K562 (cell line): ENCODE data around the gene IL31. TPM values are rescaled to one million over a fixed set of nuclear protein-coding genes. Genes with fewer than 3 reads are reported as not detected.

Experiments used
- ARID2 ChIP-seq: fragments of 450-650 bp; IDR thresholded peaks from 2 replicates; pipeline ENCODE4 v1.6.1; 2017; ENCODE audit warnings: antibody characterized with exemption, mild to moderate bottlenecking
- GATAD2B ChIP-seq: fragments of 450-650 bp; IDR thresholded peaks from 2 replicates; pipeline ENCODE4 v1.6.1; 2017; ENCODE audit warnings: mild to moderate bottlenecking, borderline replicate concordance
- GTF2E2 ChIP-seq: fragments of 200-800 bp; sonication (Bioruptor generic); IDR thresholded peaks from 2 replicates; pipeline ENCODE4 v1.6.1; 2016; ENCODE audit warnings: missing genetic modification characterization, missing compliant biosample characterization
- HMG20B ChIP-seq: fragments of 250-450 bp; sonication (Bioruptor Pico); IDR thresholded peaks from 2 replicates; pipeline ENCODE4 v1.5.0; 2021; ENCODE audit warnings: mild to moderate bottlenecking
- MCM7 ChIP-seq, 2 experiments: fragments of 450-650 bp; IDR thresholded peaks; 2 replicates each; pipeline ENCODE4 v1.6.1; 2016 to 2018
- MTA1 ChIP-seq: fragments of 450-650 bp; IDR thresholded peaks from 2 replicates; pipeline ENCODE4 v1.6.1; 2017; ENCODE audit warnings: borderline replicate concordance
- NFE2 ChIP-seq: IDR thresholded peaks from 2 replicates; pipeline ENCODE4 v1.6.1; 2014; ENCODE audit warnings: antibody characterized with exemption, low read depth
- RB1 ChIP-seq: fragments of 450-650 bp; IDR thresholded peaks from 2 replicates; pipeline ENCODE4 v1.6.1; 2017; ENCODE audit warnings: low read depth, mild to moderate bottlenecking
- RUNX1 ChIP-seq: sonication (generic); IDR thresholded peaks from 2 replicates; pipeline ENCODE4 v1.6.1; 2016; ENCODE audit warnings: antibody characterized with exemption, low read depth
- SIN3B ChIP-seq: fragments of 450-650 bp; IDR thresholded peaks from 2 replicates; pipeline ENCODE4 v1.6.1; 2017; ENCODE audit warnings: low read depth, mild to moderate bottlenecking, moderate library complexity
- SLC30A9 ChIP-seq: fragments of 250-450 bp; sonication (Bioruptor Pico); IDR thresholded peaks from 2 replicates; pipeline ENCODE4 v1.8.0; 2022; ENCODE audit warnings: mild to moderate bottlenecking, moderate library complexity
- SMAD3 ChIP-seq: fragments of 450-650 bp; formaldehyde crosslinking; conservative IDR thresholded peaks from 2 replicates; pipeline ENCODE4 v1.4.0; 2020; ENCODE audit warnings: mild to moderate bottlenecking
- SMARCA5 ChIP-seq: fragments of 450-650 bp; IDR thresholded peaks from 2 replicates; pipeline ENCODE4 v1.6.1; 2016
- SRF ChIP-seq, 2 experiments: fragments of 250-450, 450-650 bp in 1 of 2; sonication (Bioruptor Pico) in 1 of 2; sonication (generic) in 1 of 2; formaldehyde crosslinking; IDR thresholded peaks; 2 replicates each; pipeline versions ENCODE4 v1.5.0 to v1.5.1; 2020 to 2022; ENCODE audit warnings: mild to moderate bottlenecking in 1 of 2, missing genetic modification reagents in 1 of 2
- TAF9B ChIP-seq: fragments of 450-650 bp; IDR thresholded peaks from 2 replicates; pipeline ENCODE4 v1.6.1; 2018; ENCODE audit warnings: mild to moderate bottlenecking; ENCODE audit not compliant: partially characterized antibody
- ZNF644 ChIP-seq: fragments of 200-800 bp; sonication (Bioruptor generic); IDR thresholded peaks from 2 replicates; pipeline ENCODE4 v1.6.1; 2016; ENCODE audit warnings: low read depth, missing genetic modification characterization, missing compliant biosample characterization
- ZNF79 ChIP-seq: fragments of 250-450 bp; sonication (Bioruptor Pico); IDR thresholded peaks from 2 replicates; pipeline ENCODE4 v1.4.0; 2020; ENCODE audit warnings: low read depth, mild to moderate bottlenecking, moderate library complexity
- polyA plus RNA-seq, 8 experiments: library from polyadenylated mRNA; depleted of rRNA in 4 of 8; stranded (reverse) in 5 of 8; unstranded in 3 of 8; fragments of >200 nt; fragmentation: Nextera tagmentation in 2 of 8; fragmentation: Illumina TruSeq in 1 of 8; extraction: Ambion mirVana in 2 of 8; extraction: Trizol in 1 of 8; gene quantifications; 2 replicates each; pipeline versions ENCODE4 v1.2.1 to v1.2.3, GENCODE V29; 2011 to 2014; ENCODE audit warnings: inconsistent platforms in 1 of 8, missing spikeins in 1 of 8
- total RNA-seq, 7 experiments: library from RNA; depleted of rRNA in 6 of 7; stranded (reverse); fragments of >200 nt in 6 of 7; fragmentation: Illumina TruSeq in 2 of 7; extraction: Trizol in 2 of 7; gene quantifications; 2 replicates each; pipeline versions ENCODE4 v1.2.1 to v1.2.3, GENCODE V29; 2011 to 2021; ENCODE audit warnings: low replicate concordance in 1 of 7
- TF ChIP-seq, protein P1 (sequence below), 2 experiments: fragments of 450-650 bp; IDR thresholded peaks; 2 replicates each; pipeline ENCODE4 v1.6.1; 2018; ENCODE audit warnings: mild to moderate bottlenecking in 2 of 2, low read depth in 1 of 2; ENCODE audit not compliant: partially characterized antibody in 2 of 2
- TF ChIP-seq, protein P2 (sequence below): fragments of 450-650 bp; IDR thresholded peaks from 2 replicates; pipeline ENCODE4 v1.7.1; 2018; ENCODE audit warnings: mild to moderate bottlenecking, low read depth; ENCODE audit not compliant: partially characterized antibody
- TF ChIP-seq, protein P3 (sequence below), 2 experiments: fragments of 250-450 bp in 1 of 2; fragments of 450-650 bp in 1 of 2; sonication (Bioruptor Pico) in 1 of 2; IDR thresholded peaks; 2 replicates each; pipeline versions ENCODE4 v1.6.1 to v1.8.0; 2016 to 2021; ENCODE audit warnings: mild to moderate bottlenecking in 2 of 2, moderate library complexity in 2 of 2, missing compliant biosample characterization in 1 of 2, missing genetic modification characterization in 1 of 2
- TF ChIP-seq, protein P4 (sequence below): fragments of 450-650 bp; conservative IDR thresholded peaks from 2 replicates; pipeline ENCODE4 v1.6.1; 2016; ENCODE audit warnings: missing genetic modification characterization, low read depth, mild to moderate bottlenecking, missing compliant biosample characterization, moderate library complexity

IL31 gene
- total and polyA plus RNA-seq, 9 of the 15 experiments (the other 6 are each of a cell fraction or from before 2014, with no cell fraction given) = not detected

DNA sequence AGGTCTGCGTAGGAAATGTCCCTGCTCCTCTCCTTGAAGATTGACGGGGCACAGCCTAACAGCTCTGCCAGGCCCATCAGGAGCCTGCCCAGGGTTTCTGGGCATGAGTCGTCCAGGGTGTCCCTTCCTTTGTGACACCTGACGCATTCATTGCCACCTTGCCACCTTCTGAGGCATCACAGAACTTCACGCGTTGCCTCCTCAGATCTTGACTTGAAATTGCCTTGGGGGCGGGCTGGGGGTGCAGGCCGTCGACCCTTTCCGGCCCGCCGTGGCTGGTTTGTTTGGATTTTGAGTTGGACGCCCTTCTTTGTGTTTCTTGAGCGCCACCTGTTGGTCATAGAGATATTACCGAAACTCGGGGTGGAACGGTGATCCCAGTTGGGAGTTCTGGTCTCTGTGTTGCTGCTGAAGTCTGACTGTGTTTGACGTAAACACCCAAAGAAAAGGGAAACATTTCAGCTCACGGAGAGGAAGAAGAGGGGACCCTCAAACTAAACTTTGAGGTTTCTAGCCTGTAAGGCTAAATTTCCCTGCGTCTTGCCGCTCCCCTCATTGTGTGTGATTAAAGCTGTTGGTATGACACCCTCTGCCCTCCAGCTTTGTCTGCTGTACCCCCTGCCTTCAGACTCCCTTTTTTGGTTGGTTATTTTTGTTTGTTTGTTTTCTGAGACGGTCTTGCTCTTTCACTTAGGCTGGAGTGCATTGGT lies 50.8 kb downstream of the IL31 start (continued):
- TF ChIP-seq, protein P1, sequence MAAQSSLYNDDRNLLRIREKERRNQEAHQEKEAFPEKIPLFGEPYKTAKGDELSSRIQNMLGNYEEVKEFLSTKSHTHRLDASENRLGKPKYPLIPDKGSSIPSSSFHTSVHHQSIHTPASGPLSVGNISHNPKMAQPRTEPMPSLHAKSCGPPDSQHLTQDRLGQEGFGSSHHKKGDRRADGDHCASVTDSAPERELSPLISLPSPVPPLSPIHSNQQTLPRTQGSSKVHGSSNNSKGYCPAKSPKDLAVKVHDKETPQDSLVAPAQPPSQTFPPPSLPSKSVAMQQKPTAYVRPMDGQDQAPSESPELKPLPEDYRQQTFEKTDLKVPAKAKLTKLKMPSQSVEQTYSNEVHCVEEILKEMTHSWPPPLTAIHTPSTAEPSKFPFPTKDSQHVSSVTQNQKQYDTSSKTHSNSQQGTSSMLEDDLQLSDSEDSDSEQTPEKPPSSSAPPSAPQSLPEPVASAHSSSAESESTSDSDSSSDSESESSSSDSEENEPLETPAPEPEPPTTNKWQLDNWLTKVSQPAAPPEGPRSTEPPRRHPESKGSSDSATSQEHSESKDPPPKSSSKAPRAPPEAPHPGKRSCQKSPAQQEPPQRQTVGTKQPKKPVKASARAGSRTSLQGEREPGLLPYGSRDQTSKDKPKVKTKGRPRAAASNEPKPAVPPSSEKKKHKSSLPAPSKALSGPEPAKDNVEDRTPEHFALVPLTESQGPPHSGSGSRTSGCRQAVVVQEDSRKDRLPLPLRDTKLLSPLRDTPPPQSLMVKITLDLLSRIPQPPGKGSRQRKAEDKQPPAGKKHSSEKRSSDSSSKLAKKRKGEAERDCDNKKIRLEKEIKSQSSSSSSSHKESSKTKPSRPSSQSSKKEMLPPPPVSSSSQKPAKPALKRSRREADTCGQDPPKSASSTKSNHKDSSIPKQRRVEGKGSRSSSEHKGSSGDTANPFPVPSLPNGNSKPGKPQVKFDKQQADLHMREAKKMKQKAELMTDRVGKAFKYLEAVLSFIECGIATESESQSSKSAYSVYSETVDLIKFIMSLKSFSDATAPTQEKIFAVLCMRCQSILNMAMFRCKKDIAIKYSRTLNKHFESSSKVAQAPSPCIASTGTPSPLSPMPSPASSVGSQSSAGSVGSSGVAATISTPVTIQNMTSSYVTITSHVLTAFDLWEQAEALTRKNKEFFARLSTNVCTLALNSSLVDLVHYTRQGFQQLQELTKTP (IDR thresholded peaks at IDR 0.05; ENCODE audit: low read depth in 1 of 2, partially characterized antibody in 2 of 2) = no peak
- TF ChIP-seq MCM7 (IDR thresholded peaks at IDR 0.05) = no peak
- no peak for TF ChIP-seq SRF (CRISPR knock-in tag; IDR thresholded peaks at IDR 0.05)
- peak; percentile 33; the same call in 1 of the 2 replicates for TF ChIP-seq ARID2
- no peak for TF ChIP-seq GATAD2B
- no peak for TF ChIP-seq HMG20B
- TF ChIP-seq ZNF644 (tag) = no peak
- no peak for TF ChIP-seq SIN3B
- TF ChIP-seq MTA1 = no peak
- no peak for TF ChIP-seq TAF9B
- TF ChIP-seq, protein P2, sequence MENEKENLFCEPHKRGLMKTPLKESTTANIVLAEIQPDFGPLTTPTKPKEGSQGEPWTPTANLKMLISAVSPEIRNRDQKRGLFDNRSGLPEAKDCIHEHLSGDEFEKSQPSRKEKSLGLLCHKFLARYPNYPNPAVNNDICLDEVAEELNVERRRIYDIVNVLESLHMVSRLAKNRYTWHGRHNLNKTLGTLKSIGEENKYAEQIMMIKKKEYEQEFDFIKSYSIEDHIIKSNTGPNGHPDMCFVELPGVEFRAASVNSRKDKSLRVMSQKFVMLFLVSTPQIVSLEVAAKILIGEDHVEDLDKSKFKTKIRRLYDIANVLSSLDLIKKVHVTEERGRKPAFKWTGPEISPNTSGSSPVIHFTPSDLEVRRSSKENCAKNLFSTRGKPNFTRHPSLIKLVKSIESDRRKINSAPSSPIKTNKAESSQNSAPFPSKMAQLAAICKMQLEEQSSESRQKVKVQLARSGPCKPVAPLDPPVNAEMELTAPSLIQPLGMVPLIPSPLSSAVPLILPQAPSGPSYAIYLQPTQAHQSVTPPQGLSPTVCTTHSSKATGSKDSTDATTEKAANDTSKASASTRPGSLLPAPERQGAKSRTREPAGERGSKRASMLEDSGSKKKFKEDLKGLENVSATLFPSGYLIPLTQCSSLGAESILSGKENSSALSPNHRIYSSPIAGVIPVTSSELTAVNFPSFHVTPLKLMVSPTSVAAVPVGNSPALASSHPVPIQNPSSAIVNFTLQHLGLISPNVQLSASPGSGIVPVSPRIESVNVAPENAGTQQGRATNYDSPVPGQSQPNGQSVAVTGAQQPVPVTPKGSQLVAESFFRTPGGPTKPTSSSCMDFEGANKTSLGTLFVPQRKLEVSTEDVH = no peak
- no peak for TF ChIP-seq GTF2E2 (tag)
- TF ChIP-seq SLC30A9 = no peak
- TF ChIP-seq, protein P3, sequence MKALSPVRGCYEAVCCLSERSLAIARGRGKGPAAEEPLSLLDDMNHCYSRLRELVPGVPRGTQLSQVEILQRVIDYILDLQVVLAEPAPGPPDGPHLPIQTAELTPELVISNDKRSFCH (CRISPR knock-in tag; IDR thresholded peaks at IDR 0.05) = no peak
- TF ChIP-seq, protein P3 (tag; IDR thresholded peaks at IDR 0.05) = no peak
- no peak for TF ChIP-seq ZNF79 (CRISPR knock-in tag)
- TF ChIP-seq NFE2 = no peak
- TF ChIP-seq, protein P4, sequence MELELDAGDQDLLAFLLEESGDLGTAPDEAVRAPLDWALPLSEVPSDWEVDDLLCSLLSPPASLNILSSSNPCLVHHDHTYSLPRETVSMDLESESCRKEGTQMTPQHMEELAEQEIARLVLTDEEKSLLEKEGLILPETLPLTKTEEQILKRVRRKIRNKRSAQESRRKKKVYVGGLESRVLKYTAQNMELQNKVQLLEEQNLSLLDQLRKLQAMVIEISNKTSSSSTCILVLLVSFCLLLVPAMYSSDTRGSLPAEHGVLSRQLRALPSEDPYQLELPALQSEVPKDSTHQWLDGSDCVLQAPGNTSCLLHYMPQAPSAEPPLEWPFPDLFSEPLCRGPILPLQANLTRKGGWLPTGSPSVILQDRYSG (tag) = no peak
- TF ChIP-seq RB1 = peak; percentile 54; the same call in 1 of the 2 replicates
- TF ChIP-seq SMAD3 (CRISPR knock-in tag) = no peak
- TF ChIP-seq SMARCA5 = no peak
- TF ChIP-seq RUNX1 = no peak
